AG04449 (cell line): Measurements from ENCODE around the gene PAPOLA.

Experiments used
- CTCF ChIA-PET: fragments of 350-600 bp; formaldehyde crosslinking; extraction: SDS; loops from one replicate; lab custom pipeline; 2021; ENCODE audit warnings: antibody characterized with exemption; lab: Yijun Ruan, JAX
- POLR2A ChIA-PET: fragments of 400-600, 350-600 bp; formaldehyde crosslinking; extraction: SDS; loops from one replicate; lab custom pipeline; 2020; ENCODE audit warnings: antibody characterized with exemption, inconsistent platforms; lab: Yijun Ruan, JAX
- DNase-seq: peaks from one replicate; pipeline ENCODE4 v3.0.0-alpha.2; 2010; ENCODE audit warnings: low read depth, low spot score
- H3K4me3 ChIP-seq: 2 replicates; pipeline ENCODE4 v1.5.1; 2011; ENCODE audit warnings: low read depth, mild to moderate bottlenecking, control low read depth, low read length
- CTCF ChIP-seq: IDR thresholded peaks from one replicate; pipeline ENCODE4 v1.5.1; 2011; ENCODE audit warnings: mild to moderate bottlenecking, moderate library complexity, low read length, control low read depth, inconsistent platforms; ENCODE audit not compliant: insufficient read depth; ENCODE audit errors: missing control alignments

Gene PAPOLA

GRCh38 chr14:96582995-96583394 lies 80.8 kb downstream of the PAPOLA start:
- ChIA-PET CTCF (interaction anchor here (1.2 to 7.1 kb wide), 2 partner anchors 10 to 15 kb away, joined by 3 to 49 read pairs; no protein-coding TSS in a partner anchor), POLR2A (no interaction called here)
- DNase-seq: no peak
- H3K4me3 ChIP-seq: no peak overlapping the region
- no peak for TF ChIP-seq CTCF

GRCh38 chr14:96583569-96584041 lies 81.4 kb downstream of the PAPOLA start:
- H3K4me3 ChIP-seq: no peak overlapping the region
- DNase-seq: no peak
- no peak for TF ChIP-seq CTCF
- CTCF ChIA-PET: interaction anchor here (1.2 kb wide), 1 partner anchor 10 kb away, joined by 3 read pairs; no protein-coding TSS in a partner anchor
- POLR2A ChIA-PET: no interaction called here

GRCh38 chr14:96584199-96584906 lies 82.2 kb downstream of the PAPOLA start:
- POLR2A ChIA-PET: no interaction called here
- no peak for DNase-seq
- H3K4me3 ChIP-seq: no peak overlapping the region
- CTCF ChIA-PET: no interaction called here
- no peak for TF ChIP-seq CTCF

- CTCF ChIA-PET: no interaction called here
- H3K4me3 ChIP-seq: no peak overlapping the region
- POLR2A ChIA-PET: no interaction called here
- TF ChIP-seq CTCF: no peak
- DNase-seq: no peak
These were observed 82.9 kb downstream of the PAPOLA start for GRCh38 chr14:96584907-96585671.

- ChIA-PET CTCF (no interaction called here), POLR2A (no interaction called here)
- DNase-seq: no peak
- no peak overlapping the region for H3K4me3 ChIP-seq
- no peak for TF ChIP-seq CTCF
These were observed 83.5 kb downstream of the PAPOLA start for GRCh38 chr14:96585672-96586013.

- POLR2A ChIA-PET: no interaction called here
- DNase-seq: no peak
- CTCF ChIA-PET: no interaction called here
- TF ChIP-seq CTCF: no peak
- no peak overlapping the region for H3K4me3 ChIP-seq
These were observed 83.9 kb downstream of the PAPOLA start for GRCh38 chr14:96586056-96586455.
